Measurements from ENCODE around the gene ZNF689.

ZNF689 gene

GRCh38 chr16:30552956-30553355, 57.2 kb downstream of the ZNF689 start:
- TF ChIP-seq JUND (IDR thresholded peaks at IDR 0.05; ENCODE audit: low read depth): no peak
- no peak for DNase-seq (ENCODE audit: low read depth in 1 of 2, low spot score in 1 of 2)
- in situ Hi-C loops (cut with HindIII; ENCODE audit: low pct_unique_long_range_greater_than_20kb, low sequenced_read_pairs): no loop called here

All from T47D (cell line).